ENCODE results near the gene SLC1A5.

DNA sequence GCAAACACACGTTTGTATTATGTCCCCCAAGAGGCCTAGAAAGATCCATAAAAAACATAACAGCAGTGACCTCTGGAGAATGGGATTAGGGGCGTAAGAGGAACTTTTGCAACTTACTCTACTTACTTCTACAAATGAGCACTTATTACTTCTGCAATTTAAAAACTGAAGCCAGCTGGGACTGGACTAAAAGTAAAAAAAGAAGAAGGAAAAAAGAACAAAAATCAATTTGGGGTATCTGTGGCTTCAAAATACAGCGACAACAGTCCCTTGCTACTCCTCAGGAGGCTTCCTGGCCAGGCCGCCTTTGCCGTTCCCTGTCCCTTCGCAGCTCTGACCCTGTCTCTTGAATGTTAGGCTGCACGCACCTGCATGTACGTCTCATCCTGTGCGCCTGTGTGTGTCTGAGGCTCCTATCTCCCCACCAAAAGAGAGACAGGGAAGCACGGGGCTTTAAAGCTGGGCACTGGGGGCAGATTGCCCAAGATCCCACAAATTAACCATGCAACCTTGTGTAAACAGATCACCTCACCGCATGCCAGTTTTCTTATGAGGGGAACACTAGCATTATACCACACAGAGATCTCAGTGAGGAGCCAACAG lies 54.6 kb downstream of the SLC1A5 start:
- TF ChIP-seq EZH2 (IDR thresholded peaks at IDR 0.05; ENCODE audit: borderline replicate concordance, low read depth, low read length, severe bottlenecking) (no peak), POLR2AphosphoS5 (IDR thresholded peaks at IDR 0.05; ENCODE audit: insufficient read depth, low read depth, low read length) (peak; percentile 7), POLR2A (IDR thresholded peaks at IDR 0.05; ENCODE audit: low read depth, low read length) (no peak), MYC (IDR thresholded peaks at IDR 0.05; ENCODE audit: low read depth, low read length) (no peak), JUN (IDR thresholded peaks at IDR 0.05; ENCODE audit: borderline replicate concordance, insufficient read depth, insufficient read length, low read depth) (no peak)
- TF ChIP-seq, protein P1, sequence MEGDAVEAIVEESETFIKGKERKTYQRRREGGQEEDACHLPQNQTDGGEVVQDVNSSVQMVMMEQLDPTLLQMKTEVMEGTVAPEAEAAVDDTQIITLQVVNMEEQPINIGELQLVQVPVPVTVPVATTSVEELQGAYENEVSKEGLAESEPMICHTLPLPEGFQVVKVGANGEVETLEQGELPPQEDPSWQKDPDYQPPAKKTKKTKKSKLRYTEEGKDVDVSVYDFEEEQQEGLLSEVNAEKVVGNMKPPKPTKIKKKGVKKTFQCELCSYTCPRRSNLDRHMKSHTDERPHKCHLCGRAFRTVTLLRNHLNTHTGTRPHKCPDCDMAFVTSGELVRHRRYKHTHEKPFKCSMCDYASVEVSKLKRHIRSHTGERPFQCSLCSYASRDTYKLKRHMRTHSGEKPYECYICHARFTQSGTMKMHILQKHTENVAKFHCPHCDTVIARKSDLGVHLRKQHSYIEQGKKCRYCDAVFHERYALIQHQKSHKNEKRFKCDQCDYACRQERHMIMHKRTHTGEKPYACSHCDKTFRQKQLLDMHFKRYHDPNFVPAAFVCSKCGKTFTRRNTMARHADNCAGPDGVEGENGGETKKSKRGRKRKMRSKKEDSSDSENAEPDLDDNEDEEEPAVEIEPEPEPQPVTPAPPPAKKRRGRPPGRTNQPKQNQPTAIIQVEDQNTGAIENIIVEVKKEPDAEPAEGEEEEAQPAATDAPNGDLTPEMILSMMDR (IDR thresholded peaks at IDR 0.05; ENCODE audit: extremely low read depth in 1 of 2, insufficient read depth in 1 of 2, low read depth in 1 of 2, low read length in 2 of 2): no peak
- TF ChIP-seq, protein P2, sequence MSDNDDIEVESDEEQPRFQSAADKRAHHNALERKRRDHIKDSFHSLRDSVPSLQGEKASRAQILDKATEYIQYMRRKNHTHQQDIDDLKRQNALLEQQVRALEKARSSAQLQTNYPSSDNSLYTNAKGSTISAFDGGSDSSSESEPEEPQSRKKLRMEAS (IDR thresholded peaks at IDR 0.05; ENCODE audit: insufficient read depth, insufficient read length): no peak

All from endothelial cell of umbilical vein (primary cell).